Neutrophil (primary cell): ENCODE results near the gene TRIM31.

Experiments
- H3K27ac ChIP-seq: fragments of 200-600 bp; sonication (generic); 2 replicates; pipeline ENCODE4 v1.5.1; 2016; ENCODE audit warnings: mild to moderate bottlenecking, moderate library complexity
- H3K27me3 ChIP-seq: fragments of 200-600 bp; sonication (generic); 2 replicates; pipeline ENCODE4 v1.6.0; 2016; ENCODE audit warnings: mild to moderate bottlenecking
- H3K36me3 ChIP-seq: fragments of 200-600 bp; sonication (generic); 2 replicates; pipeline ENCODE4 v1.5.1; 2017
- H3K4me1 ChIP-seq, 2 experiments: fragments of 200-600 bp in 1 of 2; sonication (generic) in 1 of 2; 1 replicate in 1 of 2; 2 replicates in 1 of 2; pipeline versions ENCODE4 v1.5.1 to v1.6.1; 2013 to 2016; ENCODE audit warnings: low read depth in 1 of 2, low read length in 1 of 2, mild to moderate bottlenecking in 1 of 2, moderate library complexity in 1 of 2; ENCODE audit not compliant: control insufficient read depth in 1 of 2, insufficient read depth in 1 of 2
- H3K4me3 ChIP-seq, 2 experiments: fragments of 200-600 bp in 1 of 2; sonication (generic) in 1 of 2; 1 replicate in 1 of 2; 2 replicates in 1 of 2; pipeline ENCODE4 v1.5.1; 2013 to 2016; ENCODE audit warnings: low read depth in 1 of 2, low read length in 1 of 2, mild to moderate bottlenecking in 1 of 2, moderate library complexity in 1 of 2
- H3K9me3 ChIP-seq: fragments of 200-600 bp; sonication (generic); 2 replicates; pipeline ENCODE4 v1.5.1; 2016
- TF ChIP-seq, protein P1 (sequence below): fragments of 200-600 bp; sonication (generic); IDR thresholded peaks from 2 replicates; pipeline ENCODE4 v1.5.1; 2016; ENCODE audit warnings: antibody characterized with exemption

TRIM31 gene

DNA sequence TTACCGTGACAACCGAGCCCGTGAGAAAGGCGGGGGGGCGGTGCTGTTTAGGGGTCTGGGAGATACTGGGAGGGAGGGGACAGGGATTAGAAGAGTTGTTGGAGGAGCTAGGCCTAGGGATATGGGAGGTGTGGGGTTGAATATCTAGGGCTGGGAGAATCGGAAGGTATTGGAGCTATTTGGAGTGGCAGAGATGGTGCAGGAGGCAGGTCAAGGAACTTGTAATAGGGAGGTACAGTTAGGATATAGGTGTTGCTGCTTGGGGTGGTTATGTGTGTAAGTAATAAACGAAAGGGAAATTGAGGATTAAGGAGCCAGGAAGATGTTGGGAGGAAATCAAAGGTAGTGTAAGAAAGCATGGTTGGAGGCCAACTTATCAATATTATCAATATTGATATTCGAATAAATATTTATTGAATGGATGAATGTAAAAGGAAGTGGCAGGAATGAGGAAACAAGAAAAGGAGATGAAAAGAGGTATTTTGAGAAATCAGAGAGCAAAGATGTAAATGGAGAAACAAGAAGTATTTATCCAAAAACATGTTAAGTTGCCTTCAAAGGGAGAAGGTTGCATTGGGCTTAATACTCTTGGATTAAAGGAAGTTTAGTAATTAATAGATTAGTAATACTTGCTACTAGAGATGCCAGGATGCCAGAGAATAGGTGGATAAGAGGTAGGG is 45.3 kb downstream of the TRIM31 start:
- Histone ChIP-seq H3K27me3 (peaks cover 31% of the 10 kb centered on the region), H3K9me3 (no peaks in the 10 kb centered on the region), H3K4me1 (peaks cover 21 to 27% of the 10 kb centered on the region in 2 experiments), H3K36me3 (peaks cover 28% of the 10 kb centered on the region), H3K27ac (peak overlapping the region; percentile 95), H3K4me3 (peak overlapping the region; percentile 71 to 75)
- TF ChIP-seq, protein P1, sequence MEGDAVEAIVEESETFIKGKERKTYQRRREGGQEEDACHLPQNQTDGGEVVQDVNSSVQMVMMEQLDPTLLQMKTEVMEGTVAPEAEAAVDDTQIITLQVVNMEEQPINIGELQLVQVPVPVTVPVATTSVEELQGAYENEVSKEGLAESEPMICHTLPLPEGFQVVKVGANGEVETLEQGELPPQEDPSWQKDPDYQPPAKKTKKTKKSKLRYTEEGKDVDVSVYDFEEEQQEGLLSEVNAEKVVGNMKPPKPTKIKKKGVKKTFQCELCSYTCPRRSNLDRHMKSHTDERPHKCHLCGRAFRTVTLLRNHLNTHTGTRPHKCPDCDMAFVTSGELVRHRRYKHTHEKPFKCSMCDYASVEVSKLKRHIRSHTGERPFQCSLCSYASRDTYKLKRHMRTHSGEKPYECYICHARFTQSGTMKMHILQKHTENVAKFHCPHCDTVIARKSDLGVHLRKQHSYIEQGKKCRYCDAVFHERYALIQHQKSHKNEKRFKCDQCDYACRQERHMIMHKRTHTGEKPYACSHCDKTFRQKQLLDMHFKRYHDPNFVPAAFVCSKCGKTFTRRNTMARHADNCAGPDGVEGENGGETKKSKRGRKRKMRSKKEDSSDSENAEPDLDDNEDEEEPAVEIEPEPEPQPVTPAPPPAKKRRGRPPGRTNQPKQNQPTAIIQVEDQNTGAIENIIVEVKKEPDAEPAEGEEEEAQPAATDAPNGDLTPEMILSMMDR, result no peak

DNA sequence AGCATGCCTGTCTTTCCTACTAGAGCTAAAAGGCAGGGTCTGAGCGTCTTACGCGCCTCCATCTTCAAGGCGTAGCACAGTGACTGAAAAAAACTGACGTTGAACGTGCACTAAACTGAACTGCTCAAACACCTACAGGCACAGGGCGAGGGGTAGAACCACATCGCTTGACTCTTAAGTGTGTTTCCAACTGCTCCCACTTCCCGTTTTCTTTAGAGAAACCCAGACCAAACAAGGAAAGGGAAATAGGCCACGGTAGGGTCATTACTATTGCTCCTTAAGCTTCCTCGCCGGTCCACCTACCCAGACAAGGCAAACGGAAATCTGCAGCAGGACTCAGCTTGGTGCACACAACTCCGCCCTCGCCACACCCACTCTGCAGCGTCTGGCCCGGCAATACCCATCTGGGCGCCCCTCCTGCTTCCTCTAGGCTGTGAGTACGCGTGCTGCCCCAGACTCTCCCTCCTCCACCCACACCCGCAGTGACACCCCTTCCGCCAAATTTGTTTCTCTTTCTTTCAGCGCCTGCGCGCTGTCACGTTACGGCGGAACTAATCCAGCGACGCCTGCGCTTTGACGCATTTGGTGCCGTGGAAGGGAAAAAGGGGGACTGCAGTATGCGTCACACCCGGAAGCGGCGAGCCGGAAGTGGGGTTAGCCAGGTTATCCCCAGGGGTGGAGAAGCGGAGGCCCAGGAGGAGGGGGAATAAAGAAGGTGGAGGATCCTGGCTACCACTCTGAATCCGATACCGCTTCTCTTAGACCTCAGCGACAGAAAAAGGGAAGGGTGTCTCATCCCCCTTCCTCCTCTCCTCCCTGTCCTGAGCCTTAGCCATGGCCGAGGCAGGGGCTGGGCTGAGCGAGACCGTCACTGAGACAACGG is 46.1 kb downstream of the TRIM31 start, which contains the start of gene PPP1R11:
PPP1R11 (plus strand) TSS at position 622 of the 883 bp plus-strand sequence; CDS start at position 835, 213 bp downstream.
- Histone ChIP-seq H3K36me3 (peaks cover 28% of the 10 kb centered on the region), H3K4me3 (peak within 1 kb of the TSS; percentile 71 to 75), H3K27me3 (peaks cover 23% of the 10 kb centered on the region), H3K9me3 (no peaks in the 10 kb centered on the region), H3K27ac (peak within 1 kb of the TSS; percentile 95), H3K4me1 (peaks cover 28 to 31% of the 10 kb centered on the region in 2 experiments)
- TF ChIP-seq, protein P1, result peak; percentile 35

DNA sequence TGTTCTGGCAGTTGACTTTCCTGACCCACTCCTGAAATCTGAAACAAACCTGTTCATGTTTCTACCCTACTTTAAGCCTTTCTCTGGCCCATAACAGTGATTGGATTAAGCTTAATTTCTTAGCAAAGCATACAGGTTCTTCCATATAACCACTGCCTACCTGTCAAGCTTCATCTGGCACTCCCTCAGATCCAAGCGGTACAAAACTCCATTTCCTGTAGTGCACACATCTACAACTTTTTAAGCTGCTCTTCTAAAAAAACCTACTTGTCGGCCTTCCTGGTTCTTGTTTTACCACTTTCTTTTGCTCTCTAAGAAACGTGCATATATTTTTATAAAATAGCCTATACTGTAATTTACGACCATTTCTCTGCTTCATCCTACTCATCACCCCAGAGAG is 46.8 kb downstream of the TRIM31 start:
- Histone ChIP-seq H3K4me1 (peaks cover 34 to 37% of the 10 kb centered on the region in 2 experiments), H3K36me3 (peaks cover 28% of the 10 kb centered on the region), H3K27ac (peak overlapping the region; percentile 95), H3K9me3 (no peaks in the 10 kb centered on the region), H3K27me3 (peaks cover 16% of the 10 kb centered on the region), H3K4me3 (peak overlapping the region; percentile 71 to 75)
- TF ChIP-seq, protein P1, result no peak

DNA sequence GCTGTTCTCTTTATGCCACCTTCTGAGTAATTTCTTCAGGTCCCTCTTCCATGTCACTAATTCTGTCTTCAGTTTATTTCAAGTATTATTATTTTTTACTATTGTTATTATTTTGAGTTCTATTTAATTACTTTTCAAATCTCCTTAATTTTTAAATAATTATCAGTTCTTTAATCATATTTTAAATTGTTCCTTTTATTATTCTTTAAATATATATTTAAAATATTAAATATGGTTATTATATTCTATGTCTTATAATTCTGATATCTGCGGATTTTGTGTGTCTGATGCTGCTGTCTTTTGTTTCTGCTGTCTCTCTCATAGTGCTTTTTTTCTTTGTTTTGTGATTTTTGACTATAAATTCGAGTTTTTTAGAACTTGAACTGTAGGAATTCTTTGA is 49.6 kb downstream of the TRIM31 start:
- no peak overlapping the region for H3K27ac ChIP-seq

DNA sequence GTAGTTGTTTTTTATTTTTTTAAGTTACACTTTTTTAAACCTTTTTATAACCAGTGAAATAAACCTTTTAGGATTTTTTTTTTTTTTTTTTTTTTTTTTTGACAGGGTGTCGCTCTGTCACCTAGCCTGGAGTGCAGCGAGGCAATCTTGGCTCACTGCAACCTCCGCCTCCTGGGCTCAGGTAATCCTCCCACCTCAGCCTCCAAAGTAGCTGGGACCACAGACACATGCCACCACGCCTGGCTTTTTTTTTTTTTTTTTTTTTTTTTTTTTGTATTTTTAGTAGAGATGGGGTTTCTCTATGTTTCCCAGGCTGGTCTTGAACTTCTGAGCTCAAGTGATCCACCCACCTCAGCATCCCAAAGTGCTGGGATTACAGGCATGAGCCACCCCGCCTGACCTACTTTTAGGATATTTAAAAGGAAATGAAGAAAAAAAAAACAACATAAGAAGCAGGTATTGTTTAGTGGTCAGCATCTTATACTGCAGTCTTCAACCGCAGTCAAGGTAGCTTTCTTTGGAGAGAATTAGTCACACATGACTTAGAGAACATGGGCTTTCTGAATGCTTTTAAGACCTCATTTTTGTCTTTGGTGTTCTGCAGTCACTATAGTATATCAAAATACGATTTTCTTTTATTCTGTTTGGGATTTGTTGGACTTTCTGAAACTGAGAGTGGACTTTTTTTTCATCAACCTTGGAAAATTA is 50.3 kb downstream of the TRIM31 start:
- Histone ChIP-seq H3K36me3 (peaks cover 4% of the 10 kb centered on the region), H3K9me3 (no peaks in the 10 kb centered on the region), H3K27ac (no peak overlapping the region), H3K4me3 (no peak overlapping the region), H3K27me3 (no peaks in the 10 kb centered on the region), H3K4me1 (peaks cover 36 to 38% of the 10 kb centered on the region in 2 experiments)
- TF ChIP-seq, protein P1, result no peak

More for the DNA sequence above, 49.6 kb downstream of the TRIM31 start:
- TF ChIP-seq, protein P1, result no peak
- H3K27me3 ChIP-seq, result no peaks in the 10 kb centered on the region
- peaks cover 2% of the 10 kb centered on the region for H3K36me3 ChIP-seq
- no peak overlapping the region for H3K4me3 ChIP-seq
- peaks cover 43 to 45% of the 10 kb centered on the region in 2 experiments for H3K4me1 ChIP-seq
- no peaks in the 10 kb centered on the region for H3K9me3 ChIP-seq
